Hindlimb muscle (tissue), 1 donor: ENCODE measurements around the gene DLG5. TPM values are rescaled to one million over a fixed set of nuclear protein-coding genes. Genes with fewer than 3 reads are reported as not detected.

Experiments used
- DNase-seq: peaks from one replicate; pipeline ENCODE4 v3.0.0-alpha.2; 2013
- polyA plus RNA-seq: library from polyadenylated mRNA; unstranded; fragments of 120-200 nt; gene quantifications from one replicate; pipeline ENCODE4 v1.2.1, GENCODE V29; 2013; ENCODE audit not compliant: insufficient read length

The DLG5 gene
- polyA plus RNA-seq, 1 donor = 28.0 TPM

- DNase-seq = no peak
Measured at GRCh38 chr10:77841711-77842375, 84.7 kb downstream of the DLG5 start.

- no peak for DNase-seq
Measured at GRCh38 chr10:77840636-77841035, 85.9 kb downstream of the DLG5 start.

GRCh38 chr10:77837925-77838595 is 88.5 kb downstream of the DLG5 start:
- DNase-seq = no peak

- DNase-seq = no peak
Measured at GRCh38 chr10:77837248-77837924, 89.2 kb downstream of the DLG5 start.

GRCh38 chr10:77836299-77836820 is 90.2 kb downstream of the DLG5 start:
- DNase-seq = peak; percentile 46

GRCh38 chr10:77835669-77836086 is 90.9 kb downstream of the DLG5 start:
- peak; percentile 8 for DNase-seq

GRCh38 chr10:77834943-77835668 is 91.4 kb downstream of the DLG5 start:
- no peak for DNase-seq

- no peak for DNase-seq
Measured at GRCh38 chr10:77834540-77834939, 92.0 kb downstream of the DLG5 start.

- no peak for DNase-seq
Measured at GRCh38 chr10:77833792-77834191, 92.8 kb downstream of the DLG5 start.

GRCh38 chr10:77833225-77833624 is 93.3 kb downstream of the DLG5 start:
- DNase-seq = no peak

- DNase-seq = no peak
Measured at GRCh38 chr10:77832238-77832637, 94.3 kb downstream of the DLG5 start.

GRCh38 chr10:77829356-77829755 is 97.2 kb downstream of the DLG5 start:
- DNase-seq = no peak

- DNase-seq = no peak
Measured at GRCh38 chr10:77828377-77828776, 98.2 kb downstream of the DLG5 start.

- no peak for DNase-seq
Measured at GRCh38 chr10:77827366-77827765, 99.2 kb downstream of the DLG5 start.

GRCh38 chr10:77825965-77826364 is 100.6 kb downstream of the DLG5 start:
- no peak for DNase-seq

GRCh38 chr10:77824908-77825307 is 101.6 kb downstream of the DLG5 start:
- no peak for DNase-seq

- DNase-seq = no peak
Measured at GRCh38 chr10:77823811-77824542, 102.6 kb downstream of the DLG5 start.

- DNase-seq = no peak
Measured at GRCh38 chr10:77821551-77821950, 105.0 kb downstream of the DLG5 start.

- DNase-seq = no peak
Measured at GRCh38 chr10:77821036-77821435, 105.5 kb downstream of the DLG5 start.

- DNase-seq = no peak
Measured at GRCh38 chr10:77820349-77820748, 106.2 kb downstream of the DLG5 start.

GRCh38 chr10:77819210-77820112 is 107.1 kb downstream of the DLG5 start:
- no peak for DNase-seq
